ENCODE measurements around the gene HNRNPF. TPM values are rescaled to one million over a fixed set of nuclear protein-coding genes. Genes with fewer than 3 reads are reported as not detected.

The HNRNPF gene
- total and polyA plus RNA-seq, 2 donors (not counting 3 experiments of a cell fraction or from before 2014, with no cell fraction given) = 144 to 230 TPM

DNA sequence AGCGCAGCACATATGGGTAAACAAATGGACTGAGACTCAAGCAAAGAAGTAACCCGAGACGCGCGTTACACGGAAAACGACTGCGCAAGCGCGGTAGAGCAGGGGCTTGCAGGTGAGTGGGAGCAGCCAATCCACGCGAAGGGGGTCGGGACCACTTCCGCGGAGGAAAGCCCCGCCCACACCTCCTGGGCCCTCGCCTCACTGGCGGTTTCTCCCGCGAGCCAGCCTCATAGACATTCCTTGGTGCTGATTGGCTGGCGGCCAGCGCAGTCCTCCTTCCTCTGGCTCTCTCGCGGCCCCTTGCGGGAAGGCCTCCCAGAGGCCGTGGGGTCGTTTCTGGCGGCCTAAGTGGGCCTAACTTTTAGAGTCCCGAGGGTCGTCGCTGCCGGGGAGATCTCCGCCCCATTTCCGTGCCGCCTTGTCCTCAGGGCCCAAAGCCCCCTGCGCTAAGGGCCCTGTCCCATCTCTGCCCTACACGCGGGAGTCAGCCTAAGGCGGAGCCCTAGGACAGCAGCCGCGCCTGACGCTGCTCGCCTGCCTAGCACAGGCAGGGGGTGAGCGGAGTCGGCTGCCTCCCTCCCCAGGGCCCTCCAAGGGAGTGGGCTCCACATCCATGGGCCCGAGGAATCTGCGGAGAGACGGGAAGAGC, 46.7 kb downstream of the HNRNPF start:
- Histone ChIP-seq H3K4me3 (replicated peaks in 1 of 3; ENCODE audit: insufficient read depth in 1 of 3, low read depth in 1 of 3, low read length in 3 of 3) (peak overlapping the region in 2 of 3 experiments; percentile 14 to 28), H3K27ac (ENCODE audit: insufficient read depth, low read depth, low read length) (no peak overlapping the region), H3K9me3 (replicated peaks; ENCODE audit: control insufficient read depth, insufficient read depth, low read length) (no peaks in the 10 kb centered on the region), H3K4me2 (ENCODE audit: insufficient read depth, low read length) (peak overlapping the region; percentile 25), H4K20me1 (replicated peaks; ENCODE audit: control insufficient read depth, extremely low read depth, insufficient read depth, low read length) (no peaks in the 10 kb centered on the region), H3K4me1 (ENCODE audit: control insufficient read depth, extremely low read depth, insufficient read depth, low read length) (no peaks in the 10 kb centered on the region), H3K79me2 (ENCODE audit: control insufficient read depth, insufficient read depth, low read length) (no peaks in the 10 kb centered on the region), H3K27me3 (ENCODE audit: control insufficient read depth in 2 of 2, insufficient read depth in 2 of 2, low read length in 2 of 2) (no peaks in the 10 kb centered on the region), H3K9me1 (replicated peaks; ENCODE audit: control insufficient read depth, extremely low read depth, insufficient read depth, low read length) (no peaks in the 10 kb centered on the region), H3K36me3 (ENCODE audit: control insufficient read depth in 2 of 2, extremely low read depth in 1 of 2, insufficient read depth in 2 of 2, low read length in 2 of 2) (no peaks in the 10 kb centered on the region), H3K9ac (replicated peaks; ENCODE audit: extremely low read depth, insufficient read depth, low read length) (peak overlapping the region; percentile 2), H2AFZ (ENCODE audit: low read depth, low read length) (peak overlapping the region; percentile 66)
- FAIRE-seq = peak; percentile 91
- DNase-seq (ENCODE audit: low read depth, low spot score) = peak; percentile 81
- dilution Hi-C loops (cut with MboI; ENCODE audit: extremely low pct_ligation_motif_present, low sequenced_read_pairs) = no loop called here
- no TSS peak for BruUV-seq (replicated peaks)
- CTCF ChIA-PET = interaction anchor here (1.0 to 1.1 kb wide), 2 partner anchors 18 to 69 kb away, joined by 3 read pairs; no protein-coding TSS in a partner anchor
- TF ChIP-seq, protein P1, sequence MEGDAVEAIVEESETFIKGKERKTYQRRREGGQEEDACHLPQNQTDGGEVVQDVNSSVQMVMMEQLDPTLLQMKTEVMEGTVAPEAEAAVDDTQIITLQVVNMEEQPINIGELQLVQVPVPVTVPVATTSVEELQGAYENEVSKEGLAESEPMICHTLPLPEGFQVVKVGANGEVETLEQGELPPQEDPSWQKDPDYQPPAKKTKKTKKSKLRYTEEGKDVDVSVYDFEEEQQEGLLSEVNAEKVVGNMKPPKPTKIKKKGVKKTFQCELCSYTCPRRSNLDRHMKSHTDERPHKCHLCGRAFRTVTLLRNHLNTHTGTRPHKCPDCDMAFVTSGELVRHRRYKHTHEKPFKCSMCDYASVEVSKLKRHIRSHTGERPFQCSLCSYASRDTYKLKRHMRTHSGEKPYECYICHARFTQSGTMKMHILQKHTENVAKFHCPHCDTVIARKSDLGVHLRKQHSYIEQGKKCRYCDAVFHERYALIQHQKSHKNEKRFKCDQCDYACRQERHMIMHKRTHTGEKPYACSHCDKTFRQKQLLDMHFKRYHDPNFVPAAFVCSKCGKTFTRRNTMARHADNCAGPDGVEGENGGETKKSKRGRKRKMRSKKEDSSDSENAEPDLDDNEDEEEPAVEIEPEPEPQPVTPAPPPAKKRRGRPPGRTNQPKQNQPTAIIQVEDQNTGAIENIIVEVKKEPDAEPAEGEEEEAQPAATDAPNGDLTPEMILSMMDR (IDR thresholded peaks at IDR 0.05; ENCODE audit: extremely low read depth in 1 of 2, insufficient read depth in 1 of 2, low read depth in 1 of 2, low read length in 2 of 2) = peak; percentile 31 to 46
- TF ChIP-seq GATA2 (IDR thresholded peaks at IDR 0.05; ENCODE audit: insufficient read depth, insufficient read length, low read depth, low read length) = no peak
- intact Hi-C loops (cut with micrococcal nuclease) = no loop called here
- POLR2A ChIA-PET = no interaction called here

DNA sequence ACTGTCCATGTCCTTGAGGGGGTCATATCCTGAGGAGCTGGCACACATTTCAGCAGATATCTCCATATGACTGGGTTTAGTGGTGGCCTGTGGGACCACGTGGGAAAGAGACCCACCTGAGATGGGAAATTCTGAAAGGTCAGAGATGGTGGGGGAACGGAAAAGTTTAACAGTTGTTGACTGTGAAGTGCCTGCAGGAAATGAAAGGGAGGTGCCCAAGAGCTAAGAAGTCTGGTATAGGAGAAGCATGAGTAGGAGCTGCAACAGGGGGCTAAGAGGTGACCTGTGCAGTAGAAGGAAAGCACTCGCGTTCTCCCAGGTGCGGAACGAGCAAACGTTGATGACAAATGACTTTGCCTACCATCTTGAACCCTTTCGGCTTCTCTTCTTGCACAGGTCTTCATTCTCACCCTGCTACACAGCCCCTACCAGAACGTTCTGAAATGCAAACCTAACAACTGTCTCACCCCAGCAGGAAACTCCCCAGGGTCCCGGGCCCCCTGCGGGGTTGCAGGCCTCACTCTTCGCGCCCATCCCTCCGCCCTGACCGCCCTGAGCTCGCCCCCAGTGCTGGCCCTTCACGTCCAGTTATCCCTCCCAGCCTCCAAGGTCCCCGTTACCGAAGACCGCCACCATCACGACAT, 47.3 kb downstream of the HNRNPF start:
- DNase-seq (ENCODE audit: low read depth, low spot score) = no peak
- BruUV-seq (replicated peaks) = no TSS peak

More for the DNA sequence above, 47.3 kb downstream of the HNRNPF start:
- dilution Hi-C loops (cut with MboI; ENCODE audit: extremely low pct_ligation_motif_present, low sequenced_read_pairs) (no loop called here), intact Hi-C loops (cut with micrococcal nuclease) (no loop called here)
- Histone ChIP-seq H3K79me2 (ENCODE audit: control insufficient read depth, insufficient read depth, low read length) (no peaks in the 10 kb centered on the region), H3K27ac (ENCODE audit: insufficient read depth, low read depth, low read length) (no peak overlapping the region), H2AFZ (ENCODE audit: low read depth, low read length) (peak overlapping the region; percentile 66), H3K9me1 (replicated peaks; ENCODE audit: control insufficient read depth, extremely low read depth, insufficient read depth, low read length) (no peaks in the 10 kb centered on the region), H3K27me3 (ENCODE audit: control insufficient read depth in 2 of 2, insufficient read depth in 2 of 2, low read length in 2 of 2) (no peaks in the 10 kb centered on the region), H3K4me3 (replicated peaks in 1 of 3; ENCODE audit: insufficient read depth in 1 of 3, low read depth in 1 of 3, low read length in 3 of 3) (peak overlapping the region in 2 of 3 experiments; percentile 14 to 28), H3K9me3 (replicated peaks; ENCODE audit: control insufficient read depth, insufficient read depth, low read length) (no peaks in the 10 kb centered on the region), H3K4me1 (ENCODE audit: control insufficient read depth, extremely low read depth, insufficient read depth, low read length) (no peaks in the 10 kb centered on the region), H3K4me2 (ENCODE audit: insufficient read depth, low read length) (peak overlapping the region; percentile 25), H4K20me1 (replicated peaks; ENCODE audit: control insufficient read depth, extremely low read depth, insufficient read depth, low read length) (no peaks in the 10 kb centered on the region), H3K36me3 (ENCODE audit: control insufficient read depth in 2 of 2, extremely low read depth in 1 of 2, insufficient read depth in 2 of 2, low read length in 2 of 2) (no peaks in the 10 kb centered on the region), H3K9ac (replicated peaks; ENCODE audit: extremely low read depth, insufficient read depth, low read length) (no peak overlapping the region)
- CTCF ChIA-PET = interaction anchor here (1.0 to 1.1 kb wide), 2 partner anchors 19 to 68 kb away, joined by 3 read pairs; no protein-coding TSS in a partner anchor
- TF ChIP-seq FOS (IDR thresholded peaks at IDR 0.05; ENCODE audit: borderline replicate concordance, insufficient read depth, low read length) = no peak
- no peak for TF ChIP-seq POLR2A (IDR thresholded peaks at IDR 0.05; ENCODE audit: low read depth, low read length)
- no peak for FAIRE-seq
- POLR2A ChIA-PET = no interaction called here
